Measurements from ENCODE around the gene JMJD1C.

- no peak for TF ChIP-seq CTCF (conservative IDR thresholded peaks at IDR 0.05; ENCODE audit: low read depth, low read length)
- TF ChIP-seq EZH2 (IDR thresholded peaks at IDR 0.05; ENCODE audit: low read length, unreplicated experiment): no peak
These were observed 151.8 kb downstream of the JMJD1C start for GRCh38 chr10:63314020-63314419.

Data from PC-3 (cell line).